Spleen (tissue), 7 donors: ENCODE measurements around the gene ZFYVE28.

ENCODE experiments used
- CTCF ChIP-seq, 11 experiments: fragments of 200-600 bp in 7 of 11; fragments of 450-650 bp in 4 of 11; sonication (generic) in 4 of 11; IDR thresholded peaks in 8 of 11; conservative IDR thresholded peaks in 3 of 11; 1 replicate in 7 of 11; 2 replicates in 4 of 11; pipeline versions ENCODE4 v1.4.0 to v1.8.0; 2016 to 2021; ENCODE audit warnings: antibody characterized with exemption in 11 of 11, inconsistent platforms in 4 of 11, mild to moderate bottlenecking in 1 of 11
- POLR2A ChIP-seq, 3 donors: fragments of 450-650 bp; IDR thresholded peaks; one replicate each; pipeline ENCODE4 v1.5.1; 2017; ENCODE audit warnings: antibody characterized with exemption in 3 of 3, mild to moderate bottlenecking in 1 of 3
- POLR2AphosphoS5 ChIP-seq, 3 donors: sonication (generic); formaldehyde crosslinking; IDR thresholded peaks; one replicate each; pipeline ENCODE4 v1.5.1; 2017; ENCODE audit warnings: antibody characterized with exemption in 3 of 3
- donor health status: DM: no; HTN: no; CAD: no; lungs with moderate emphysema.
- donor health status: DM: no; HTN: no; CAD: no.
- donor health status: DM: no; HTN: no; CAD: no.

DNA sequence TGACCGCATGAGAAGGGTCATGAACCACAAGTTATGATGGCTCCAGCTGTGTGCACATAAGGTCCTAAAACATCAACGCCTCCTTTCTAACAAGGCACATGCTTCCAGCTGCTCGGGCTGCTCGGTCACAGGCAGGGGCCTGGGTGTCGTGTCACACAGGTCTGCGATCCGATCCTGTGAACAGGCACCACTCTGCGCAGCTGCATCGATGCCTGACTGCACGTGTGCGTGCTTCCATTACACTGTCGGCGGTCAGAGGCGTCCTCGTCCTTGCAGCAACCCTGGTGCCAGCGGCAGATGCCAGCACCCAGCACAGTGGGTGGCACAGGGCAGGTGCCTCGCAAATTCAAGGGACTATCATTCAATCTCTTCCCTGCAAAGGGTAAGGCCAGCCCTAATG, 23.9 kb downstream of the ZFYVE28 start:
- TF ChIP-seq CTCF (IDR thresholded peaks at IDR 0.05 in 8 of 11, conservative IDR thresholded peaks at IDR 0.05 in 3 of 11) (no peak), POLR2A (IDR thresholded peaks at IDR 0.05) (no peak), POLR2AphosphoS5 (IDR thresholded peaks at IDR 0.05) (no peak)
